GM10248 (cell line): ENCODE results near the gene ARMC2.

ENCODE experiments used
- CTCF ChIA-PET: fragments of 300-600 bp; sonication (Branson Sonifier 250); formaldehyde crosslinking; extraction: SDS; loops from one replicate; lab custom pipeline; 2021; ENCODE audit warnings: antibody characterized with exemption; lab: Yijun Ruan, JAX
- POLR2A ChIA-PET: fragments of 350-650 bp; sonication (Branson Sonifier 250); formaldehyde crosslinking; extraction: SDS; loops from one replicate; lab custom pipeline; 2020; ENCODE audit warnings: antibody characterized with exemption; lab: Yijun Ruan, JAX
- DNase-seq: peaks from one replicate; pipeline ENCODE4 v3.0.0; 2012; ENCODE audit errors: extremely low spot score
- CTCF ChIP-seq: IDR thresholded peaks from 2 replicates; pipeline ENCODE4 v1.5.1; 2012; ENCODE audit warnings: mild to moderate bottlenecking, low read depth; ENCODE audit errors: extremely low read depth, missing control alignments, control extremely low read depth

ARMC2 gene

GRCh38 chr6:108947114-108947854 lies 99.1 kb downstream of the ARMC2 start:
- no peak for DNase-seq
- POLR2A ChIA-PET: no interaction called here
- TF ChIP-seq CTCF: no peak
- CTCF ChIA-PET: no interaction called here

DNA sequence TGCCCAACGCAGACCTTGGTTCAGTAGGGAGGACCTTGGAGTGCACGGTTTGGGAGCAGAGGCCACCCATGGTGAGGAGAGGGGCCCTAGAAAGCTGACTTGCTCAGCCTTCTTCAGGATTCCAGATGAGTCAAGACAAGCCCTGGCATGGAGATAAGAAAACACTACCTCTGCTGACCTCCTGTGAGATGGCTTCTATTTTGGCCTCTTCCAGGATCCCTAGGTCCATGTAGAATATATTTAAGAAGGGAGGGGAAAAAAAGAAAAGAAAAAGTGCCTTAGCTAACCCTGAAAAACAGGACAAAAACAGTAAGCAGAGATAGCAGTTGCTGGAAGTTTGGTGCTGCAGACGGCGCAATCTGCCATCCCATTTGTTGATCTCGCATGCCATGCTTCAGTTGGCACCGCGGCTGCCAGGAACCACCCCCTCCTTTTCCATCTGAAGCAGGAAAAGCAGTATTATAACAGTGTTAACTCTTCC lies 100.0 kb downstream of the ARMC2 start:
- no peak for TF ChIP-seq CTCF
- POLR2A ChIA-PET: no interaction called here
- CTCF ChIA-PET: interaction anchor here (1.0 kb wide), 3 partner anchors 11 to 462 kb away, joined by 3 to 4 read pairs (median 3); no protein-coding TSS in a partner anchor
- no peak for DNase-seq

DNA sequence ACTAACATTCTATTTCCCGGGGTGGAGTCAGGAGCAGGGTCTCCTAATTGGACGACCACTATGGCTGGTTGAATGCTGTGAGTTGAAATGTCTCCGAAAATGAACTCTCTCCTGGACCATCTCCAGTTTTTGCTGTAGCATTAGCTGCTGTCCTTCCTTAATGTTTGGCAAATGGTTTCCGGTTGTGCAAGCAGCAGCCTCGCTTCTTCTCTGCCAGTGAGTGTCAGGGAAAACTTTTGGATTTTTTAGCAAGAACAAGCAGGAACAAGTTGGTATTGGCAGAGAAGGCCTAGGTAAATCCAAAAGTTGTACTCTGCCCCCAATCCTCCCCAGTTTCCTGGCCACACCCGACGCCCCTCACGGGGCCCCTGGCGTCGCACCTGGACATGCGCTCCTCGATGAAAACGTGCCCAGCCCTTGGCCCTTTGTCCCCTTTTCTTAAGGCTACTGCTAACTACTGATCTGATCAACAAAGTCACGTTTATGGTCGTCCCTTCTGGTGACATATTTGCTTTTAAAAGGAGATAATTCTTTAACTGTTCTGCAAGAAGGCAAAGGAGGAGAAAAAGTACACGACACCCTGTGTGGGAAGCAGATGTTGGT lies 103.2 kb downstream of the ARMC2 start:
- no peak for TF ChIP-seq CTCF
- POLR2A ChIA-PET: no interaction called here
- DNase-seq: no peak
- CTCF ChIA-PET: interaction anchor here (1.6 kb wide), 1 partner anchor 10 kb away, joined by 4 read pairs; no protein-coding TSS in a partner anchor

DNA sequence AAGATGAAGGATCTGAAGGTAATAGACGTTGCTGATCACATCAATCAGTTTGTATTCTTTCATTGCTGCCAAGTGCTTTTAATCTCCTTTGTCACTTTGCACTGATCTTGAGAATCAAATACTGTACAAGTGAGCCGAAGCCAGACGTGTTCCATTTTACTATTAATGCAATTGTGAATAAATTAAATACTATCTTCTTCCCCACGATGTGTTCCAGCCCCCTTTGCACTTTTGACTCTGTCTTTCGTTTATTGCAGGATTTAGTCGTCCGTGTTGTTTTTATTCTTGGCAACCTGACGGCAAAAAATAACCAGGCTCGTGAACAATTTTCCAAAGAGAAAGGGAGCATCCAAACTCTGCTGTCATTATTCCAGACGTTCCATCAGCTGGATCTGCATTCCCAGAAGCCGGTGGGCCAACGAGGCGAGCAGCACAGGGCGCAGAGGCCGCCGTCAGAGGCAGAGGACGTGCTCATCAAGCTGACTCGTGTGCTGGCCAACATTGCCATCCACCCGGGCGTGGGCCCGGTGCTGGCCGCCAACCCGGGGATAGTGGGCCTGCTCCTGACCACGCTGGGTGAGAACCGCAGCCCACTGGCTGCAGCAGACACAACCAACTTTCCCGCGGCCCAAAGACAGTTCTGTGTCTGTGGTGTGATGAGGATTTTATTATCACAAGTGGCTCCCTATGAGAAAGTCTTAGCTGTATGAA lies 104.7 kb downstream of the ARMC2 start:
- no peak for TF ChIP-seq CTCF
- ChIA-PET CTCF (no interaction called here), POLR2A (interaction anchor here (0.5 kb wide), 1 partner anchor 20 kb away, joined by 7 read pairs; no protein-coding TSS in a partner anchor)
- no peak for DNase-seq

- TF ChIP-seq CTCF: no peak
- ChIA-PET POLR2A (no interaction called here), CTCF (no interaction called here)
- no peak for DNase-seq
Measured at GRCh38 chr6:108953681-108954080, 105.5 kb downstream of the ARMC2 start.

DNA sequence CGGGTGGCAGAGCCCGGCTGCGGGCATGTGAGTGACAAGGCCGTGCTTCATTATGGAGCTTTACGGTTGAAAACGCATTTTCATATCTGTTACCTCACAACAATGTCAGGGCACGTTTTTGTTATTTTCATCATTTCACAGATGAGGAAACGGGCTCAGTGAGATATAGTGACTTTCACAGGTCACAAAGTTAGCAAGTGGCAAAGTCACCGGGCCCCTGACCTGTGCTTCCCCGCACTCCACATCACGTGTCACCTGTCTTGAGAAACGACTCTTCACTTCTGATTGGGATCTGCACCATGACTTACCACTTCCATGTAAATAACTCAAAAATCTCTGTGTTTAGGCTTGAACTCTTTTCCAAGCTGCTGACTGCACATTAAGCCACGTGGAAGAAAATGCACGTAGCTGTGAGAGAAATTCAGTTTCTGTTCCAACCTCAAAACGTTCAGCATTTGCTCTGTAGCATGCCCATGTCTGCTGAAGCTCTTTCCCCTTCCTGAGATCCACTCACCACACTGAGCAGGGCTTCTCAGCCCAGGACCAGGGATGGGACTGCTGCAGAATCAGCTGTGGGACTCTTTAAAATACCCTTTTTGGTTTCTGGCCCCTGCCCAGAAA lies 107.2 kb downstream of the ARMC2 start:
- TF ChIP-seq CTCF: no peak
- DNase-seq: no peak
- ChIA-PET POLR2A (no interaction called here), CTCF (interaction anchor here (1.1 to 1.7 kb wide), 3 partner anchors 11 to 34 kb away, joined by 3 read pairs; no protein-coding TSS in a partner anchor)
